Lower leg skin (tissue), 4 donors: ENCODE data around the gene KLHDC7B. TPM values are rescaled to one million over a fixed set of nuclear protein-coding genes. Genes with fewer than 3 reads are reported as not detected.

ENCODE experiments used
- DNase-seq, 2 donors: peaks; one replicate each; pipeline ENCODE4 v3.0.0-alpha.2; 2019; ENCODE audit warnings: low spot score in 2 of 2
- H3K4me3 ChIP-seq: fragments of 200-600 bp; sonication (generic); 2 replicates; pipeline ENCODE4 v1.5.1; 2017; ENCODE audit warnings: mild to moderate bottlenecking, low read depth; ENCODE audit not compliant: poor library complexity, severe bottlenecking
- POLR2A ChIP-seq, 2 donors: fragments of 450-650 bp; IDR thresholded peaks; one replicate each; pipeline ENCODE4 v1.6.1; 2016 to 2017; ENCODE audit warnings: antibody characterized with exemption in 2 of 2, mild to moderate bottlenecking in 1 of 2, moderate library complexity in 1 of 2
- WGBS, 2 donors: methylation state at CpG; one replicate each; pipeline ENCODE4 v1.1.5; 2018; 5-methylcytosine and 5-hydroxymethylcytosine counted together
- intact Hi-C: fragments of 100-400 bp; cut with DNase I; formaldehyde crosslinking; loops from one replicate; pipeline ENCODE4 v1.15.0; 2023; ENCODE audit warnings: low total_unique reads
- total RNA-seq, 4 donors: library from RNA; depleted of rRNA; stranded (reverse); fragments of >200 nt; gene quantifications; one replicate each; pipeline ENCODE4 v1.1.0, GENCODE V29; 2016
- TF ChIP-seq, protein P1 (sequence below), 3 donors: fragments of 450-650 bp; IDR thresholded peaks; one replicate each; pipeline ENCODE4 v1.5.1; 2016; ENCODE audit warnings: antibody characterized with exemption in 3 of 3, mild to moderate bottlenecking in 3 of 3, moderate library complexity in 2 of 3

Gene KLHDC7B
- total RNA-seq, 4 donors from 2014 or later, result 0.07 to 0.10 TPM; not detected in 2

DNA sequence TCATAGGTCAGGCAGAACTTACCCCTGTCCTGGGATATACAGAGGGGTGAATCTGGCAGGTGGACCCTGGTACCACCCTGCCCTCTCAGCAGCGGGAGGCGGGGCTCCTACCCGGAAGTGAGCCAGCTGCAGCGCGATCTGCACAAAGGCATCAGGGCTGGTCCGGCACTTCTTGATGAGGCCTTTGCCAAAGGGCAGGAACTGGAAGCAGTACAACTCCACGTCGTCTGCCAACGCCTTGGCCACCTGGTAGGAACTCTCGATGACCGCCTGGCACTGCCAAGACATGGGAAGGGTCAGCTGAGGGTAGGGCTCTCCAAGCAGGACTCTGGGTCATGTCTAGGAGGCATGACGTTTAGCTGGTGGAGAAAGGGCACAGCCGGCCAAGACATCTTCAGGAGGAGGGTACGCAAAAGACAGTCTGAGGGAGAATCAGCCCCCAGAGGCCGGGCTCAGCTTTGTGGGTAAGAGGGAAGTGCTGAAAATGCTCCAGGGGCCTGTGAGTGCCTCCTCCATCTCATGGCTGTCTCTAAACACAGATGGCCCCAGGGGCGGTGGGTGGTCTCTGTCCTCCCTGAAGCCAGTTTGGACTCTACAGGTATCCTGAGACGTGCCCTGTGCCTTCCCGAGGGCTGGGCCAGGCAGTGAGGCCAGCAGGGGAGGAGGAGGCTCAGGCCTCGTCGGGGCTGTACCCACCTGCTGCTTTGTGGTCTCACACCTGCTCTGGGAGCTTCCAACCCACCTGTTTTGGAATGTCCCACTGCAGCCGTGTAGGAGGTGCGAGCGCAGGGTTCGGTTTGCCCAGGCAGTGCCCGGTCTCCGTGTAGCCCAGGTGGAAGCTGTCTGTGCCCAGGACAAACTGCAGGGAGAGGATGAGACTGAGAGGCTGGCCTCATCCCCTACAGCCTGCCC is 25.8 kb downstream of the KLHDC7B start:
- no peak for DNase-seq
- intact Hi-C loops, result no loop called here
- 89 to 91% methylated on average over 25 to 26 of the region's 26 CpGs for WGBS, 2 donors
- no peak for TF ChIP-seq POLR2A (IDR thresholded peaks at IDR 0.05)
- TF ChIP-seq, protein P1, sequence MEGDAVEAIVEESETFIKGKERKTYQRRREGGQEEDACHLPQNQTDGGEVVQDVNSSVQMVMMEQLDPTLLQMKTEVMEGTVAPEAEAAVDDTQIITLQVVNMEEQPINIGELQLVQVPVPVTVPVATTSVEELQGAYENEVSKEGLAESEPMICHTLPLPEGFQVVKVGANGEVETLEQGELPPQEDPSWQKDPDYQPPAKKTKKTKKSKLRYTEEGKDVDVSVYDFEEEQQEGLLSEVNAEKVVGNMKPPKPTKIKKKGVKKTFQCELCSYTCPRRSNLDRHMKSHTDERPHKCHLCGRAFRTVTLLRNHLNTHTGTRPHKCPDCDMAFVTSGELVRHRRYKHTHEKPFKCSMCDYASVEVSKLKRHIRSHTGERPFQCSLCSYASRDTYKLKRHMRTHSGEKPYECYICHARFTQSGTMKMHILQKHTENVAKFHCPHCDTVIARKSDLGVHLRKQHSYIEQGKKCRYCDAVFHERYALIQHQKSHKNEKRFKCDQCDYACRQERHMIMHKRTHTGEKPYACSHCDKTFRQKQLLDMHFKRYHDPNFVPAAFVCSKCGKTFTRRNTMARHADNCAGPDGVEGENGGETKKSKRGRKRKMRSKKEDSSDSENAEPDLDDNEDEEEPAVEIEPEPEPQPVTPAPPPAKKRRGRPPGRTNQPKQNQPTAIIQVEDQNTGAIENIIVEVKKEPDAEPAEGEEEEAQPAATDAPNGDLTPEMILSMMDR (IDR thresholded peaks at IDR 0.05), result no peak
- no peak overlapping the region for H3K4me3 ChIP-seq

DNA sequence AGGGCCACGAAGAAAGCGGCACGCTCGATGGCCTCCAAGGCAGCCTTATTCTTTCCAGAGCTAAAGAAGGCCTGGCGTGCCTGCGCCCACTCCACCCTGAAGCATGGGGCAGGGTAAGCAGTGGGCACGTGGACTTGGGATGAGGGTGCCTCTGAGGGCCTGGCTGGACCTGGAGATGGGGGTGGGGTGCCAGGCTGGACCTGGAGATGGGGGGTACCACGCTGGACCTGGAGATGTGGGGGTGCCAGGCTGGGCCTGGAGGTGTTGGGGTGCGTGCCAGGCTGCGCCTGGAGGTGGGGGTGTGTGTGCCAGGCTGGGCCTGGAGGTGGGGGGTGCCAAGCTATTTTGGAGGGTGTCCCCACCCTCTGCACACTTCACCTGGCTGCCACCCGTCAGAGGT is 27.3 kb downstream of the KLHDC7B start:
- intact Hi-C loops, result no loop called here
- no peak for DNase-seq
- TF ChIP-seq, protein P1 (IDR thresholded peaks at IDR 0.05), result no peak
- TF ChIP-seq POLR2A (IDR thresholded peaks at IDR 0.05), result no peak
- H3K4me3 ChIP-seq, result no peak overlapping the region
- WGBS, 2 donors, result 91 to 96% methylated on average over 10 to 11 of the region's 11 CpGs

DNA sequence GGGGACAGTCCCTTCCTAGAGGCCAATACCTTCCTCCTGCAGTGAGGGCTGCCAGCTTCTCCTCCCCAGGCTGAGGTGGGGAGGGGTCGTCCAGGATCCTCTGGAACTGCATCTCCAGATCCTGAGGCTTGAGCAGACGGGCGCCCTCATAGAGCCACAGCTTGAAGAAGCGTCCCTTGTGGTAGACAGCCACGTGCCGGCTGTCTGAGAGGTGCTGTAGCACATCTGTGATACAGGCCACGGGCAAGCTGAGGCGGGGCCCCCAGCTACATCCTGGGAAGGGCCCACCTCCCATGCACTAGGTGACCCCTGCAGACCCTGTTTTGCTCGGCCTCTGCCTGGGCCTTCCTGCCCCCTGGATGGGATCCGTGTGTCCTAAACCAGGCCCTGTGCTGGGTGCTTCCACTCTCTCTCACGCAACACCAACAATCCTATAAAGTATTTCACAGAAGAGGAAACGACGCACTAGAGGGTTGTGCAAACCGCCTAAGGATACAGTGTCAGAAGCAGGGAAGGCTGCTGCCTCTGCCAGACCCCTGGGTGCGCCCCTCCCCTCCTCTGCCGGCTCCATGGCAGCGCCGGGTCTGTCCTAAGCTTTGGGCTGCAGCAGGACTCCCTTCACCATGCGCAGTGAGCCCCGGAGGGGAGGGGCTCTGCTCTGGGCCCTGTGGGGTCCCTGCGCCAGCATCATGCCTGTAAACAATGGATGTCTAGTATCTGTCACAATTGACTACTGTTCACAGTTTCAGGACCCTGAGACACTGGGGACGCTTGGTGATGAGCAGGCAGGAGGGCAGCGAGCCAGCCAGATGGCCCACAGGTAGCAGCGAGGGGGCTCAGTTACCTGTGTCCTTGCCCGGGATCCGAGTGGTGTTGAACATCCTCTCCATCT is 28.0 kb downstream of the KLHDC7B start:
- no peak for DNase-seq
- 89 to 93% methylated on average over 25 to 26 of the region's 26 CpGs for WGBS, 2 donors
- intact Hi-C loops, result no loop called here
- TF ChIP-seq, protein P1 (IDR thresholded peaks at IDR 0.05), result no peak
- no peak for TF ChIP-seq POLR2A (IDR thresholded peaks at IDR 0.05)
- H3K4me3 ChIP-seq, result no peak overlapping the region

DNA sequence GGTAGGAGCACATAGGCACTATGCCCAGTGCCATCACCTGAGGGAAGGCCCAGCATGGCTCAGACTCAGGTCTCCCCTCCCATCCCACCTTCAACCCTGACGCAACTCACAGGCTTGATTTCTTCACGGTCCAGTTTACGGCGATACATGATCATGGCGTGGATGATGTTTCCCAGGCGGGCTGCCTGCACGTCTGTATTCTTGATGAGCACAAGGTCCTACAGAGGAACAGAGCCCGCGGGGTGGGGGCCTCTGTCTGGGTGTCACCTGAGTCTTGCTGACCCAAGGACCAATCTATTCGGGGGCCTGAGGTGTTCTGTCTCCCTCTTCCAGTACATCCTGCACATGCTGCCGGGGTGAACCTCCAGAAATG is 28.7 kb downstream of the KLHDC7B start:
- TF ChIP-seq, protein P1 (IDR thresholded peaks at IDR 0.05), result no peak
- no peak for TF ChIP-seq POLR2A (IDR thresholded peaks at IDR 0.05)
- intact Hi-C loops, result no loop called here
- 92 to 97% methylated on average over 11 of the region's 11 CpGs for WGBS, 2 donors
- H3K4me3 ChIP-seq, result no peak overlapping the region
- DNase-seq, result no peak

DNA sequence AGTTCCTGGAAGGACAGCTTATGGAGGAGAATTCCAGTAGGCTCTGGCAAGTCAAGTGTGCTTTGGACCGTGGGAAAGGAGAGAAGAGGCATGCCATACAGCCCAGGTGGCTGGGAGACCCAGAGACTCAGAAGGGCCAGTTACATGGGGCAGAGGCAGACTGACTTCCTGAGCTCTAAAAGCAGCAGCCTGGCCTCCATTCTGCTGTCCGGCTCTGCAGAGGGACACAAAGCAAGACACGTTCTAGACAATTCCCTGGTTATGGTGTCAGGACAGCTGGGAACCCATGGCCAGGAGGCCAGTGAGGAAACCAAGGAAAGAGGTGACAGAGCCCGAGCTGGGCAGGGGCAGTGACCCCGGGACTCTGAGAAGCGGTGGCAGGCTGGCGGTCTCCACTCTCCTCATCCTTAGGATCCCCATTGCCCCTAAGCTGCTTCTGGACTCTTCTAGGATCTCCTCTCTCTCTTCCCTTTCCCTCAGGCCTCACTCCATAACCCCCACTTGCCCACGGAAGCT is 29.8 kb downstream of the KLHDC7B start:
- DNase-seq, result no peak
- no peak for TF ChIP-seq POLR2A (IDR thresholded peaks at IDR 0.05)
- TF ChIP-seq, protein P1 (IDR thresholded peaks at IDR 0.05), result no peak
- no peak overlapping the region for H3K4me3 ChIP-seq
- intact Hi-C loops, result no loop called here
- 87 to 90% methylated on average over 8 of the region's 8 CpGs for WGBS, 2 donors
